ENCODE results near the gene TLL2.

The TLL2 gene

GRCh38 chr10:96357038-96357620 lies 156.6 kb downstream of the TLL2 start:
- in situ Hi-C loops (cut with MboI; ENCODE audit: low pct_unique_long_range_greater_than_20kb, low sequenced_read_pairs, unreplicated experiment): no loop called here
- TF ChIP-seq CTCF (IDR thresholded peaks at IDR 0.05; ENCODE audit: extremely low read depth, insufficient read depth, missing control alignments): no peak
- no peak for DNase-seq (ENCODE audit: low spot score)

- in situ Hi-C loops (cut with MboI; ENCODE audit: low pct_unique_long_range_greater_than_20kb, low sequenced_read_pairs, unreplicated experiment): no loop called here
- TF ChIP-seq CTCF (IDR thresholded peaks at IDR 0.05; ENCODE audit: extremely low read depth, insufficient read depth, missing control alignments): no peak
- DNase-seq (ENCODE audit: low spot score): no peak
These were observed 161.1 kb downstream of the TLL2 start for GRCh38 chr10:96352582-96352981.

- in situ Hi-C loops (cut with MboI; ENCODE audit: low pct_unique_long_range_greater_than_20kb, low sequenced_read_pairs, unreplicated experiment): no loop called here
- no peak for TF ChIP-seq CTCF (IDR thresholded peaks at IDR 0.05; ENCODE audit: extremely low read depth, insufficient read depth, missing control alignments)
- no peak for DNase-seq (ENCODE audit: low spot score)
These were observed 161.7 kb downstream of the TLL2 start for GRCh38 chr10:96352027-96352426.

GRCh38 chr10:96346295-96346694 lies 167.4 kb downstream of the TLL2 start:
- no peak for DNase-seq (ENCODE audit: low spot score)
- in situ Hi-C loops (cut with MboI; ENCODE audit: low pct_unique_long_range_greater_than_20kb, low sequenced_read_pairs, unreplicated experiment): loop anchor here (25.0 kb wide), 1 partner anchor 334 kb away; no protein-coding TSS in a partner anchor
- TF ChIP-seq CTCF (IDR thresholded peaks at IDR 0.05; ENCODE audit: extremely low read depth, insufficient read depth, missing control alignments): no peak

DNA sequence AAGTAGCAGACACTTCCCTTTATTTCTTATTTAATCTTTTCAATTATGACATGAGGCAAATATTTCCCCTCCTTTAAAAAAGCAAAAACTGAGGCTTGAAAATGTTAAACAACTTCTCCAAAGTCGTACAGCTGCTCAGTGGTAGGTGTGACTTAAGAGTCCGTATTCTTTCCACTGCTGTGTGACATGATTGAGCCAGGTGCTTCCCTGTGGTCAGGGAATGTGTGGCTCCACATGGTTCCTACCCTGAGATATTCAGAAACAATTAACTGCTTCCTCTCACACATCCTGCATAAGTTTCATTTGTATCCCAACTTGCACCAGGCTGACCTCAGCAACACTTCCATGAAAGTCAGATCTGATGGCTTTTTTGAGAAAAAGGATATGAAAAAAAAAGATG lies 168.5 kb downstream of the TLL2 start:
- no peak for TF ChIP-seq CTCF (IDR thresholded peaks at IDR 0.05; ENCODE audit: extremely low read depth, insufficient read depth, missing control alignments)
- in situ Hi-C loops (cut with MboI; ENCODE audit: low pct_unique_long_range_greater_than_20kb, low sequenced_read_pairs, unreplicated experiment): loop anchor here (25.0 kb wide), 1 partner anchor 333 kb away; no protein-coding TSS in a partner anchor

DNA sequence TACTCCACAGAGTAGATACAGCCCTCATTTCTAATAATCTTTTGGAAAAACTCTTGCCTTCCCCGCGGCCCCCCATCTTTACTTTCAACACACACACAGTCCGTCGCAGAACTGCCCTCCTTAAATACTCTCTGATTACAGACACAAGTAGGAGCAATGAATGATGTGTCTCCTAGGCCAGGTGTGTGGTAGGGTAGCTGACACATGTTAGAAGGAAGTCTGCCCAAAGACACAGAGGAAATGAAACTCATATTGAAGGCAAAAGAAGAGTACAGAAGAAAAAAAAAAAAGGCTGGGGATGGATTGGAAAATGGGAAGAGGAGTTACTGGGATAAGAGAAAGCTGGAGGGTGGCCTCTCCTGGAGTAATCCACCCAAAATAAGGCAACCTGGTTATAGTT lies 169.5 kb downstream of the TLL2 start:
- TF ChIP-seq CTCF (IDR thresholded peaks at IDR 0.05; ENCODE audit: extremely low read depth, insufficient read depth, missing control alignments): no peak
- in situ Hi-C loops (cut with MboI; ENCODE audit: low pct_unique_long_range_greater_than_20kb, low sequenced_read_pairs, unreplicated experiment): loop anchor here (25.0 kb wide), 1 partner anchor 332 kb away; no protein-coding TSS in a partner anchor
- DNase-seq (ENCODE audit: low spot score): no peak

More for the DNA sequence above, 168.5 kb downstream of the TLL2 start:
- no peak for DNase-seq (ENCODE audit: low spot score)
